HG02798 (cell line): Measurements from ENCODE around the gene GNPTAB.
"Not testable (repeated sequence)": the region's sequence is repeated elsewhere in the genome, so short reads cannot be mapped to it uniquely, and the experiment has no call there.

Source experiments
- ATAC-seq: cut with Tn5 transposase; IDR thresholded peaks from one replicate; pipeline ENCODE4 v1.9.1; 2021; ENCODE audit warnings: mild to moderate bottlenecking; ENCODE audit not compliant: unreplicated experiment, poor library complexity

Gene GNPTAB

GRCh38 chr12:101854747-101855146 lies 24.0 kb upstream of the GNPTAB start:
- ATAC-seq, result peak; percentile 50

GRCh38 chr12:101852998-101853397 lies 22.2 kb upstream of the GNPTAB start:
- ATAC-seq, result no peak

DNA sequence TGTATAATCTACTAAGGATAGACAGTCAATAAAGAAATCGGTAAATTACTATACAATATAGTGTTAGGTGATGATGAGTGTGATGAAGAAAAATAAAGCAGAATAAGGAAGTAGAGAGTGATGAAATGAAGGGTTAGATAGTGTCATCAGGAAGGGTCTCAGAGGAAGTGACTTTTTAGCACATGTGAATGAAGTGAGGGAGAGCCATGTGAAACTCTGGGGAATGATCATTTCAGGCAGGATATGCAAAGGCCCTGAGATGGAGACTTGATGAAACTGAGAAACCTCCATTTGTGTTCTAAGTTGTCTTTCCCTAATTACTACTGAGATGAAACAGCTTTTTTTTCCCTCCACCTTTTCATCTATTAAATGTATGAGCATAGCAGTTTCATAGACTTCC lies 19.4 kb upstream of the GNPTAB start:
- peak; percentile 34 for ATAC-seq

- ATAC-seq, result no peak
These were observed 16.6 kb upstream of the GNPTAB start for GRCh38 chr12:101847325-101847724.

GRCh38 chr12:101845137-101845711 lies 14.5 kb upstream of the GNPTAB start:
- no peak for ATAC-seq

DNA sequence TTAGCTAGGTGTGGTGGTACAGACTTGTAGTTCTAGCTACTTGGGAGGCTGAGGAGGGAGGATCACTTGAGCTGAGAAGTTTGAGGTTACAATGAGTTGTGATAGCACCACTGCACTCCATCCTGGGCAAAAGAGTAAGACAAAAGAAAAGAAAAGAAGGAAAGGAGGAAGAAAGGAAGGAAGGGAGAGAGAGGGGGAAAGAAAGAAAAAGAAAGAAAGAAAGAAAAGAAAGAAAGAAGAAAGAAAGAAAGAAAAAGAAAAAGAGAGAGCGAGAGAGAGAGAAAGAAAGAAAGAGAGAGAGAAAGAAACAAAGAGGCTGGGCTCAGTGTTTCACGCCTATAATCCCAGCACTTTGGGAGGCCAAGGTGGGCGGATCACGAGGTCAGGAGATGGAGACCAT lies 10.3 kb upstream of the GNPTAB start:
- ATAC-seq, result no peak

DNA sequence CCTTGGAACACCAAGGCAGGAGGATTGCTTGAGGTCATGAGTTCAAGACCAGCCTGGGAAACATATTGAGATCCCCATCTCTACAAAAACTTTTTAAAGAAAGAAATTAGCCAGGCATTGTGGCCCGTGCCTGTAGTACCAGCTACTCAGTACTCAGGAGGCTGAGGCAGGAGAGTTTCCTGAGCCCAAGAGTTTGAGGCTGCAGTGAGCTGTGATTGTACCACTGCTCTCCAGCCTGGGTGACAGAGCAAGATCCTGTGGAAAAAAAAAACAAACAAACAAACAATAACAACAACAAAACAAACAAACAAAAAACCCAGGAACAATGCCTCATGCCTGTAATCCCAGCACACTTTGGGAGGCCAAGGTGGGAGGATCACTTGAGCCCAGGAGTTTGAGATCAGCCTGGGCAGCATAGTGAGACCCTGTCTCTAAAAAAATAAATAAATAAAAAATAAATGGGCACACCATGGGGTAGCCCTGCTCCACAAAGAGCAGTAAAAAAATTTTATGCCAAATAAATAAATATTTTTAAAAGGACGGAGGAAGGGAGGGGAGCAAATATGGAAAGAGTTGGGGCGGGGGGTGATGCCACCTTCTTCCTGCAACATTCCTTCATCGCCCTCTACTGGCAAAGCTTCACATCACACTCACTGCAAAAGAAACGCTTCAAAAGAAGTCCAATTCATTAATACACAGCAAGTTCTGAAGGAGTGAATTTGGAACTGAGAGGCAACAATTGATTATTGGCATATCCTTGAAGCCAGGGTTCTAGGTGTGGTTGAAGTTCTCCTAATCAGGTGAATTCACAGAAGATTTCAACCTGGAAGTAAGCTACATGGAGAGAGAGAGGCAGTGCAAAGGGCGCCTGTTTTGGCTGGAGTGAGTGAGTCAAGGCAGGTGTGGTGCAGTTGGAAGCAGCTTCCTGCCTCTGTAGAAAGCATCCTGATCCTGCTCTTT lies 8.8 kb upstream of the GNPTAB start:
- ATAC-seq, result peak; percentile 66

DNA sequence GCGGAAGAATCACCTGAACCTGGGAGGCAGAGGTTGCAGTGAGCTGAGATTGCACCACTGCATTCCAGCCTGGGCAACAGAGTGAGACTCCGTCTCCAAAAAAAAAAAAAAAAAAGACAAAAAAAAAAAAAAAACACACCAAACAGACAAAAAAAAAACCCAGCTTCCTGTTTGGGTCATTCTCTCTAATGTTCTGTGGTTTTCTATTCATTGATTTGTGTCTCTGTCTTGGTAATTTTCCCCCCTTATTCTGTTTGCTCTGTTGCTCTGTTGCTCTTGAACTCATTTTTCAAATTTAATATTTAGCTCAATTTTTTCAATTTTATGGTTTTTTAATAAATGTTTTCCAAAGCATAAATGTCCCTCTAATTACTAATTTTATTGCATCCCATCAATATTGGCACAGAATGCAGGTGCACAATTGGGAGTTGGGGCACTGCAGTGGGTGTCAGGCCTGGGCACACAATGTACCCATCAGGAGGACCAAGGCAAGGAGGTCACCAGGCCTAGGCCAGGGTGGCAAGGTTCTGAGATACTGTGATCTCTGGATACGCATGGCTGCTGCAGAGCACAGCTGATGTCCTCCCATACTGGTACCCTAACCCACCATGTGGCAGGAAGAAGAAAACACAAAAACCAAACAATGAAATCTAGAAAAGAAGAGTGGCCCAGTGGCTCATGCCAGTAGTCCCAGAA lies 8.0 kb upstream of the GNPTAB start:
- no peak for ATAC-seq

GRCh38 chr12:101832030-101832429 lies 1.3 kb upstream of the GNPTAB start:
- ATAC-seq, result no peak

- no peak for ATAC-seq
These were observed 956 bp downstream of the GNPTAB start for GRCh38 chr12:101829639-101830366.

DNA sequence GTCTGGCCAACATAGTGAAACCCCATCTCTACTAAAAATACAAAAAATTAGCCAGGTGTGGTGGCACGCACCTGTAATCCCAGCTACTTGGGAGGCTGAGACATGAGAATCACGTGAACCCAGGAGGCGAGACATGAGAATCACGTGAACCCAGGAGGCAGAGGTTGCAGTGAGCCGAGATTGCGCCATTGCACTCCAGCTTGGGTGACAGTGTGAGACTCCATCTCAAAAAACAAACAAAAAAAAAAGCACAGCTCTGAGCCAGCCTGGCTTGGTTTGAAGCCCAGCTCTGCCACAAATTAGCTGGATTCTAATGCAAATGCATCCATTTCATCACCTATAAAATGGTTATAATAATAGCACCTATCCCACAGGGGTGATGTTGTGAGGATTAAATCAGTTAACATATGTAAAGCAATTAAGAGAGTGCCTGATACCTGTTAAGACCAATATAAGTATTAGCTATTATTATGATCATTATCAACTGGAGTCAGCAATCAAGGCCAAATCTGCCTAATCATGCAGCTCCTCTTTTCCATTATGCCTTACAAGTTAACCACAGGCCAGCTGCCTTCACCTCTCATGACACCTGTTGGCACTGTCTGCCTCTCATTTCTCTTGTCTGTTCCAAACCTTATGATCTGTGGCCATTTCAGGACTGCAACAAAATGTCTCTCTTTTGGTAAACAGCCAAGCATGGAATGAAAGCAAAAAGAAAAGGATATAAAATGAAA lies 2.1 kb downstream of the GNPTAB start:
- no peak for ATAC-seq

DNA sequence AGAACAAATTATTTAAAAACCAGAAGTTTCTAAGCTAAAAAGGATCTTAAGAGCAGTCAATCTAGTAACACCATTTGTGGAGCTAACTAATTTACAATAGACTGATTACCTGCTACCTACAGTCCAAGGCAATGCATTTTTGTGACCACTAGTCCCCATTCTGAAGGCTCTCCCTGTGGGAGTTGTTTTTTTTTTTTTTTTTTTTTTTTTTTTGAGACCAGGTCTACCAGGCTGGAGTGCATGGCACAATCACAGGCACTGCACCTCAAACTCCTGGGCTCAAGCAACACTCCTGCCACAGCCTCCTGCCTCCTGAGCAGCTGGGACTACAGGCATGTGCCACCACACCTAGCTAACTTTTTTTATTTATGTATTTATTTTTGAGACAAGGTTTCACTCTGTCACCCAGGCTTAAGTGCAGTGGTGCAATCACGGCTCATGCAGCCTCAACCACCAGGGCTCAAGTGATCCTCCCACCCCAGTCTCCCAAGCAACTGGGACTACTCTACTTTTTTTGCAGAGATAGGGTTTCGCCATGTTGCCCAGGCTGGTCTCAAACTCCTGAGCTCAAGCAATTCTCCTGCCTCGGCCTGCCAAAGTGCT lies 3.9 kb downstream of the GNPTAB start:
- ATAC-seq, result no peak

DNA sequence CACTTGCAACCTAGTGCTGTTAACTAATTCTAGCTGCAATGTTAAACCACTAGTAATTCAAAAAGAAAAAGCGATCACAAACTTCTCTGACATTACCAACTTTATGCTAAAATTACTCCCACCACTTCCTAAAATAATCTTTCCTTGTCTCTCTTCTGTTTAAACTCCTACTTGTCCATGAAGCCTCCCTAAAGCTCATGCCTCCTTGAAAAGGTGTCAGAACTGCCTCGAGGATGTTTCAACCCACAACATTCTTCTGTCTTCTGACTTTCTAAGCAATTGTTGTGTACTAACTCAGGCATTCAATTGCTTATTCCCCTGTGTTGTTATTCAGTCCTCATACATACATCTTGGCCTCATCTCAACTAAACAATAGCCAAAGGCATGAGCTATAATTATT lies 5.9 kb downstream of the GNPTAB start:
- ATAC-seq, result no peak

GRCh38 chr12:101823891-101824290 lies 6.9 kb downstream of the GNPTAB start:
- peak; percentile 72 for ATAC-seq

DNA sequence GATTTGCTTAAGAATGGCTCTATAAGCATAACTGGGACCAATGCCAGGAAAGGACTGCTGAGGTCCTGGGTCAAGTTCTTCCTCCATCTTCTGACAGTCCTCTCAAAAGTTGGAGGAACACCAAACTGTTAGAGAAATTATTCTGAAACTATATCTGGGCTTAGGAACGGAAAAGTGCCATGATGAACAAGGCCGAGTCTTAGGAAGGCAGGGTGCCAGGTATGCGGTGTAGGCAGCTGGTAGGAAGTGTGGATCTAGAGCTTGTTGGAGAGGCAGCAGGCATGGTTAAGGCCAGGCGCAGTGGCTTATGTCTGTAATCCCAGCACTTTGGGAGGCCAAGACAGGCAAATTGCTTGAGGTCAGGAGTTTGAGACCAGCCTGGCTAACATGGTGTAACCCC lies 7.7 kb downstream of the GNPTAB start:
- no peak for ATAC-seq

DNA sequence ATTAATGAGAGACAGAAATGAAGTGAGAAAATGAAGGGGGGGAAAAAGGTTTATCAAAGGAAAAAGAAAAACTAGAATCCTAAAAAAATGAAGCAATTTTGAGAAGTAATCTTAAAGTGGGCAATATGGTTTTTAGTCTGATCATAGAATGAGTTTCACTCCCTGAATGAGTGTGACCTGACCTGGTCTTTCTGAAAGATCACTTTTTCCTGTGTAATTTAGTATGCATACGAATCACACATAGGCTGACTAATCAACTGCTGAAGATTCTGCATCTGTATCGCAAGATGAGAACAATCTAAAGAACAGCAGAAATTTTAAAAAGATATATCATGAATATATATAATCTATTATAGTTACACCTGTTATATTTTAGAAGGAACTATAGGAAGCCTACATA lies 11.3 kb downstream of the GNPTAB start:
- peak; percentile 59 for ATAC-seq

DNA sequence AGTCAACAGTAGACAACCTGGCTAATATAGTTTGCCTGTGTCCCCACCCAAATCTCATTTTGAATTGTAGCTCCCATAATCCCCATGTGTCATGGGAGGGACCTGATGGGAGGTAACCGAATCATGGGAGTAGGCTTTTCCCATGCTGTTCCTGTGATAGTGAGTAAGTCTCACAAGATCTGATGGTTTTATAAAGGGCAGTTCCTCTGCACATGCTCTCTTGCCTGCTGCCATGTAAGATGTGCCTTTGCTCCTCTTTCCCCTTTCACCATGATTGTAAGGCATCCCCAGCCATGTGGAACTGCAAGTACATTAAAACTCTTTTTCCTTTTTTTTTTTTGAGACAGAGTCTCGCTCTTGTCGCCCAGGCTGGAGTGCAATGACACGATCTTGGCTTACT lies 12.1 kb downstream of the GNPTAB start:
- ATAC-seq, result not testable (repeated sequence)

DNA sequence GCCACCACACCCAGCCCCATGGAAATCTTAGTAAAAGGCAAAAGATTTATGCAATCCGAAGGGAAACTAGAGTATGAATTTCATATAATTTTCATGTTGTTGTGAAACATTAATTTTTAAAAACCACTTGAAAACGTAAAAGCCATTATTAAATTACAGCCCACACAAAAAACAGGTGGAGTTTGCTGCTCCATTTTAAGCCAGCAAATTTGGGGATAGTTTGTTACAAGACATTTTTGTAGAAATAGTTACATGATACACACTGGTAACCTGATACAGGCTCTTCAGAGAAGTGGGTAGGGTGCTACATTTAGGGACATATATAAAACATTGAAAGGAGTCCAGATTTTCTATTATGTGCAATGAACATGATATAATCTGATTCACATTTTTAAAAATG lies 17.6 kb downstream of the GNPTAB start:
- no peak for ATAC-seq

DNA sequence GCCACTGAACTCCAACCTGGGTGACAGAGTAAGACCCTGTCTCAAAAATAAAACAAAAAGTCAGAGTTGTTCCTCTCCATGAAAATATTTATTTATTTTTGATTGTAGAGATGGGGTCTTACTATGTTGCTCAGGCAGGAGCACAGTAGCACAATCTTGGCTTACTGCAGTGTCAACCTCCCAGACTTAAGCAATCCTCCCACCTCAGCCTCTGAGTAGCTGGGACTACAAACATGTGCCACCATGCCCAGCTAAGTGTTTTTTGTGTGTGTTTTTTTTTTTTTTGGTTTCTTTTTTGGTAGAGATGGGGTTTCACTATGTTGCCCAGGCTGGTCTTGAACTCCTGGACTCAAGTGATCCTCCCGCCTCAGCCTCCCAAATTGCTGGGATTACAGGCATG lies 18.0 kb downstream of the GNPTAB start:
- ATAC-seq, result not testable (repeated sequence)
